GM19099 (cell line): ENCODE measurements around the gene CDC42SE1.

Source experiments
- POLR2A ChIP-seq: IDR thresholded peaks from 3 replicates; pipeline ENCODE4 v1.6.1; 2011; ENCODE audit warnings: low read depth; ENCODE audit not compliant: insufficient read length; ENCODE audit errors: extremely low read depth

The CDC42SE1 gene

GRCh38 chr1:151059109-151060006 lies at the start of gene CDC42SE1:
Gene CDC42SE1 (minus strand): TSS chr1:151059622. CDS start chr1:151055730, 3,892 bp downstream.
- peak; percentile 90 for TF ChIP-seq POLR2A

GRCh38 chr1:151108331-151108730 lies 48.9 kb upstream of the CDC42SE1 start:
- no peak for TF ChIP-seq POLR2A

- no peak for TF ChIP-seq POLR2A
Observed at GRCh38 chr1:151106894-151107293, 47.5 kb upstream of the CDC42SE1 start.

GRCh38 chr1:151104630-151105029 lies 45.2 kb upstream of the CDC42SE1 start:
- no peak for TF ChIP-seq POLR2A

GRCh38 chr1:151098126-151098525 lies 38.7 kb upstream of the CDC42SE1 start:
- no peak for TF ChIP-seq POLR2A

- TF ChIP-seq POLR2A: no peak
Observed at GRCh38 chr1:151085953-151086559, 26.6 kb upstream of the CDC42SE1 start.

- TF ChIP-seq POLR2A: no peak
Observed at GRCh38 chr1:151072224-151072623, 12.8 kb upstream of the CDC42SE1 start.

- TF ChIP-seq POLR2A: peak; percentile 73
Observed at GRCh38 chr1:151070474-151071276, 11.3 kb upstream of the CDC42SE1 start, which contains the start of gene GABPB2. Gene GABPB2 (plus strand): TSS chr1:151070761. CDS start chr1:151088190, 17,429 bp downstream.

- no peak for TF ChIP-seq POLR2A
Observed at GRCh38 chr1:151069103-151069486, 9.7 kb upstream of the CDC42SE1 start.

- no peak for TF ChIP-seq POLR2A
Observed at GRCh38 chr1:151067185-151067584, 7.8 kb upstream of the CDC42SE1 start.

GRCh38 chr1:151065089-151065645 lies 5.7 kb upstream of the CDC42SE1 start:
- TF ChIP-seq POLR2A: no peak

- TF ChIP-seq POLR2A: no peak
Observed at GRCh38 chr1:151062741-151063371, 3.4 kb upstream of the CDC42SE1 start.

- TF ChIP-seq POLR2A: no peak
Observed at GRCh38 chr1:151061704-151062103, 2.3 kb upstream of the CDC42SE1 start.

GRCh38 chr1:151060657-151061421 lies 1.4 kb upstream of the CDC42SE1 start:
- TF ChIP-seq POLR2A: no peak
